Measurements from ENCODE around the gene FAM174B.

DNA sequence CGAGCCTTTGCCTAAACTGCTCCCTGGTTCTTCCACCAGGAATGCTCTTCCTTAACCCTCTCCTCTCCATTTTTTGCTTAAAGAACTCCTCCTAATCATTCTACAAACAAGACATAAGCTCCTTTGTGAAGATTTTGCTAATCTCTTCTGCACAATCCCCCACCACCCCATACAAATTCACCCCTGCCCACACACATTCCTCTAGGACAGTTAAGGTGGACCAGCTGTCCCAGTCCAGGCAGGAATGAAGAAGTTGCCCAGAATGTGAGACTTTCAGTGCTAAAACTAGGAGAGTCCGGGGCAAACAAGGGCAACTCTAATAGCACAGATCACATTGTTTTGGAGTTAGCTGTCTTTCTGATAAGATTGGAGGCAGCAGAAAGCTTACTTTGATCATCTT lies 13.9 kb upstream of the FAM174B start:
- TF ChIP-seq, protein P1, sequence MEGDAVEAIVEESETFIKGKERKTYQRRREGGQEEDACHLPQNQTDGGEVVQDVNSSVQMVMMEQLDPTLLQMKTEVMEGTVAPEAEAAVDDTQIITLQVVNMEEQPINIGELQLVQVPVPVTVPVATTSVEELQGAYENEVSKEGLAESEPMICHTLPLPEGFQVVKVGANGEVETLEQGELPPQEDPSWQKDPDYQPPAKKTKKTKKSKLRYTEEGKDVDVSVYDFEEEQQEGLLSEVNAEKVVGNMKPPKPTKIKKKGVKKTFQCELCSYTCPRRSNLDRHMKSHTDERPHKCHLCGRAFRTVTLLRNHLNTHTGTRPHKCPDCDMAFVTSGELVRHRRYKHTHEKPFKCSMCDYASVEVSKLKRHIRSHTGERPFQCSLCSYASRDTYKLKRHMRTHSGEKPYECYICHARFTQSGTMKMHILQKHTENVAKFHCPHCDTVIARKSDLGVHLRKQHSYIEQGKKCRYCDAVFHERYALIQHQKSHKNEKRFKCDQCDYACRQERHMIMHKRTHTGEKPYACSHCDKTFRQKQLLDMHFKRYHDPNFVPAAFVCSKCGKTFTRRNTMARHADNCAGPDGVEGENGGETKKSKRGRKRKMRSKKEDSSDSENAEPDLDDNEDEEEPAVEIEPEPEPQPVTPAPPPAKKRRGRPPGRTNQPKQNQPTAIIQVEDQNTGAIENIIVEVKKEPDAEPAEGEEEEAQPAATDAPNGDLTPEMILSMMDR (IDR thresholded peaks at IDR 0.05) = no peak
- TF ChIP-seq POLR2A (IDR thresholded peaks at IDR 0.05) = no peak

All from ovary (tissue), 3 donors.